Sigmoid colon (tissue), 3 donors: ENCODE measurements around the gene RNF123.

ENCODE experiments used
- CTCF ChIP-seq, 4 experiments: fragments of 450-650 bp in 3 of 4; fragments of 200-600 bp in 1 of 4; IDR thresholded peaks; one replicate each; pipeline ENCODE4 v1.5.1; 2016 to 2019; ENCODE audit warnings: antibody characterized with exemption in 4 of 4, mild to moderate bottlenecking in 3 of 4, moderate library complexity in 2 of 4
- POLR2A ChIP-seq, 2 donors: fragments of 450-650 bp; IDR thresholded peaks; one replicate each; pipeline ENCODE4 v1.6.1; 2016; ENCODE audit warnings: antibody characterized with exemption in 2 of 2, mild to moderate bottlenecking in 2 of 2, moderate library complexity in 2 of 2

GRCh38 chr3:49722896-49723295 is 33.5 kb downstream of the RNF123 start:
- TF ChIP-seq CTCF (IDR thresholded peaks at IDR 0.05) = no peak
- no peak for TF ChIP-seq POLR2A (IDR thresholded peaks at IDR 0.05)
